Sigmoid colon (tissue), 7 donors: ENCODE measurements around the gene GRK6. TPM values are rescaled to one million over a fixed set of nuclear protein-coding genes. Genes with fewer than 3 reads are reported as not detected.

ENCODE experiments used
- DNase-seq: peaks from one replicate; pipeline ENCODE4 v3.0.0-alpha.2; 2019
- H3K27ac ChIP-seq, 4 donors: fragments of 200-600 bp; sonication (generic); one replicate each; pipeline ENCODE4 v1.5.1; 2016 to 2019; ENCODE audit warnings: mild to moderate bottlenecking in 1 of 4
- H3K27me3 ChIP-seq, 3 donors: fragments of 200-600 bp; sonication (generic); one replicate each; pipeline ENCODE4 v1.5.1; 2019; ENCODE audit warnings: mild to moderate bottlenecking in 1 of 3
- H3K36me3 ChIP-seq, 4 donors: fragments of 200-600 bp; sonication (generic); one replicate each; pipeline ENCODE4 v1.5.1; 2016 to 2019
- H3K4me1 ChIP-seq, 4 donors: fragments of 200-600 bp; sonication (generic); one replicate each; pipeline ENCODE4 v1.5.1; 2017 to 2019
- H3K4me3 ChIP-seq, 4 donors: fragments of 200-600 bp; sonication (generic); one replicate each; pipeline ENCODE4 v1.5.1; 2017 to 2019; ENCODE audit warnings: mild to moderate bottlenecking in 2 of 4, moderate library complexity in 1 of 4
- H3K9me3 ChIP-seq, 4 donors: fragments of 200-600 bp in 3 of 4; sonication (generic) in 3 of 4; one replicate each; pipeline versions ENCODE4 v1.5.1 to v1.6.1; 2013 to 2019
- EP300 ChIP-seq, 4 donors: sonication (generic); formaldehyde crosslinking; IDR thresholded peaks; one replicate each; pipeline ENCODE4 v1.6.1; 2017; ENCODE audit warnings: antibody characterized with exemption in 4 of 4
- POLR2A ChIP-seq, 2 donors: fragments of 450-650 bp; IDR thresholded peaks; one replicate each; pipeline ENCODE4 v1.6.1; 2016; ENCODE audit warnings: antibody characterized with exemption in 2 of 2, mild to moderate bottlenecking in 2 of 2, moderate library complexity in 2 of 2
- POLR2AphosphoS5 ChIP-seq, 4 donors: sonication (generic); formaldehyde crosslinking; IDR thresholded peaks; one replicate each; pipeline ENCODE4 v1.6.1; 2017; ENCODE audit warnings: antibody characterized with exemption in 4 of 4
- WGBS, 2 donors: extraction: QIAGEN DNeasy Blood & Tissue Kit; methylation state at CpG; one replicate each; pipeline ENCODE4 v1.1.7; 2013; 5-methylcytosine and 5-hydroxymethylcytosine counted together
- intact Hi-C: fragments of 100-400 bp; cut with DNase I; formaldehyde crosslinking; loops from one replicate; pipeline ENCODE4 v1.15.1; 2023
- polyA plus RNA-seq, 3 donors: library from polyadenylated mRNA; stranded (reverse); fragments of 200-250 nt; gene quantifications; one replicate each; pipeline ENCODE4 v1.2.3, GENCODE V29; 2013
- total RNA-seq, 4 donors: library from RNA; depleted of rRNA; stranded (reverse); fragments of >200 nt; gene quantifications; one replicate each; pipeline ENCODE4 v1.1.0, GENCODE V29; 2016
- TF ChIP-seq, protein P1 (sequence below), 4 experiments: fragments of 450-650 bp in 3 of 4; fragments of 200-600 bp in 1 of 4; IDR thresholded peaks; one replicate each; pipeline ENCODE4 v1.5.1; 2016 to 2019; ENCODE audit warnings: antibody characterized with exemption in 4 of 4, mild to moderate bottlenecking in 3 of 4, moderate library complexity in 2 of 4
- donor health status: healthy with polysubstance abuse.
- donor health status: Bipolar disorder and iron deficiency.
- donor health status: healthy.

GRK6 gene
- total and polyA plus RNA-seq, 7 donors = 16.5 to 47.9 (median 21.9) TPM

DNA sequence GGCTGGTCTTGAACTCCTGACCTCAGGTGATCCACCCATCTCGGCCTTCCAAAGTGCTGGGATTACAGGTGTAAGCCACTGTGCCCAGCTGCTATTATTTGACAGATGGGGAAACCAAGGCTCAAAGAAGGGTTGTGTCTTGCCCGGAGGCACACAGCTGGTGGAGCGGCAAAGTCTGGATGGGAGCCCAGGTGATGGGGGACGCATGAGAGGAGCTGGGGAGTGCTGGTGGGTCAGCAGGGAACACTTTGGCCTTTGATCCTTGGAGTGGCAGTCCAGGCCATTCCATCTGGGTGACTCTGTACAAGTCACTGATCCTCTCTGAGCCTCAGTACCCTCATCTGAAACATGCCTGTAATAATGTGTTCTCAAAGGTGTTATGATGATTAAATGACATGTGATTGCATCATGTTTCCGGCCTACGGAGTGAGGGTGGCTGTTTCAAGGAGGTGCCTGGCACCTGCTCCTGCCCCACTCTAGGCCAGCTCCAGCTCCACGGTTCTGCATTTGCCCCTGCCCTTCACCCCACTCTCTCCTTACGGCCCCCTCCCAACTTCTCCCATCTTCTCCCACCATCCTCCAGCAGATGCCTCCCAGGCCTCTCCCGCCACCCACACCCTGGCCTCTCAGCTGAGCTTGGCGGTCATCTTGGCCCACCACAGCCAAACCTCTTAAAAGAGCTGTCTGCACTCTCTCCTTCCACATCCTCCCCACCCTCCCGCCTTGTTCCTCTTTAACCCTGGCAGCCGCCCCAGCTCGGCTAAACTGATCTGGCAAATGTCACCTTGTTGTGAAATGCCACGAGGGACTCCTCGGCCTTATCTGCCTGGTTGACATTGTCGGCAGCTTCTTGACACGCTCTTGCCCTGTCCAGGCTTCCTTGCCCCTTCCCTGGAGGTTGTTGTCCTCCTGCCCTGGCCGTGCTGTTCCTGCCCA, 52.5 kb downstream of the GRK6 start:
- Histone ChIP-seq H3K9me3 (no peaks in the 10 kb centered on the region), H3K4me1 (peaks cover 0 to 98% (median 96%) of the 10 kb centered on the region in 4 donors), H3K4me3 (no peak overlapping the region), H3K36me3 (peaks cover 8 to 25% (median 16%) of the 10 kb centered on the region in 4 donors), H3K27me3 (no peaks in the 10 kb centered on the region), H3K27ac (peak overlapping the region; percentile 95 to 99 (median 96))
- 42 to 67% methylated on average over 18 of the region's 18 CpGs for WGBS, 2 donors
- DNase-seq = peak; percentile 97
- TF ChIP-seq EP300 (IDR thresholded peaks at IDR 0.05) (peak in 1 of 4 donors; percentile 39), POLR2A (IDR thresholded peaks at IDR 0.05) (no peak), POLR2AphosphoS5 (IDR thresholded peaks at IDR 0.05) (peak; percentile 85 to 94 (median 90))
- TF ChIP-seq, protein P1, sequence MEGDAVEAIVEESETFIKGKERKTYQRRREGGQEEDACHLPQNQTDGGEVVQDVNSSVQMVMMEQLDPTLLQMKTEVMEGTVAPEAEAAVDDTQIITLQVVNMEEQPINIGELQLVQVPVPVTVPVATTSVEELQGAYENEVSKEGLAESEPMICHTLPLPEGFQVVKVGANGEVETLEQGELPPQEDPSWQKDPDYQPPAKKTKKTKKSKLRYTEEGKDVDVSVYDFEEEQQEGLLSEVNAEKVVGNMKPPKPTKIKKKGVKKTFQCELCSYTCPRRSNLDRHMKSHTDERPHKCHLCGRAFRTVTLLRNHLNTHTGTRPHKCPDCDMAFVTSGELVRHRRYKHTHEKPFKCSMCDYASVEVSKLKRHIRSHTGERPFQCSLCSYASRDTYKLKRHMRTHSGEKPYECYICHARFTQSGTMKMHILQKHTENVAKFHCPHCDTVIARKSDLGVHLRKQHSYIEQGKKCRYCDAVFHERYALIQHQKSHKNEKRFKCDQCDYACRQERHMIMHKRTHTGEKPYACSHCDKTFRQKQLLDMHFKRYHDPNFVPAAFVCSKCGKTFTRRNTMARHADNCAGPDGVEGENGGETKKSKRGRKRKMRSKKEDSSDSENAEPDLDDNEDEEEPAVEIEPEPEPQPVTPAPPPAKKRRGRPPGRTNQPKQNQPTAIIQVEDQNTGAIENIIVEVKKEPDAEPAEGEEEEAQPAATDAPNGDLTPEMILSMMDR (IDR thresholded peaks at IDR 0.05) = no peak
- intact Hi-C loops = no loop called here

DNA sequence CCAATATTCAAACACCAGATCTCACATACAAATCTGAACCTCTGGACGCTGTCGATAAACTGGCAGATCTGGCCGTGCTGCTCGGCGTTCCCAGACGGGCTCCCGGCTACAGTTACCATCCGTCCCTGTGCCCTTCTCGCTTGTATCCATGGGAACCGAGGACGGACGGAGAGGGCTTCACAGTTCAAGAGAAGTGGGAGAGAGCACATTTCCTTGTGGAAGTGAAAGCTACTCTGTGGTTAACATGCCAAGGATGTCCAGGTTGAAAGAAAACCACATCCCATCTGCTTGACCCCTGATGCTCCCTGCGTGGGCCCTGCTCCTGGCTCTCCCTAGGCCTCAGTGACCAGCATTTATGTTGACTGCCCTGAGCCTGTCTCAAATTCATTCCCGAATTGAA, 53.3 kb downstream of the GRK6 start:
- TF ChIP-seq, protein P1 (IDR thresholded peaks at IDR 0.05) = no peak
- TF ChIP-seq POLR2A (IDR thresholded peaks at IDR 0.05) = no peak
- no peak for TF ChIP-seq EP300 (IDR thresholded peaks at IDR 0.05)
- peak in 2 of 4 donors; percentile 1 to 4 for TF ChIP-seq POLR2AphosphoS5 (IDR thresholded peaks at IDR 0.05)
- Histone ChIP-seq H3K36me3 (peaks cover 9 to 33% (median 19%) of the 10 kb centered on the region in 4 donors), H3K27ac (peak overlapping the region; percentile 95 to 99 (median 96)), H3K27me3 (no peaks in the 10 kb centered on the region), H3K9me3 (no peaks in the 10 kb centered on the region), H3K4me1 (peaks cover 0 to 98% (median 97%) of the 10 kb centered on the region in 4 donors), H3K4me3 (no peak overlapping the region)
- no peak for DNase-seq
- WGBS, 2 donors = 71 to 79% methylated on average over 14 of the region's 14 CpGs
- intact Hi-C loops = no loop called here

DNA sequence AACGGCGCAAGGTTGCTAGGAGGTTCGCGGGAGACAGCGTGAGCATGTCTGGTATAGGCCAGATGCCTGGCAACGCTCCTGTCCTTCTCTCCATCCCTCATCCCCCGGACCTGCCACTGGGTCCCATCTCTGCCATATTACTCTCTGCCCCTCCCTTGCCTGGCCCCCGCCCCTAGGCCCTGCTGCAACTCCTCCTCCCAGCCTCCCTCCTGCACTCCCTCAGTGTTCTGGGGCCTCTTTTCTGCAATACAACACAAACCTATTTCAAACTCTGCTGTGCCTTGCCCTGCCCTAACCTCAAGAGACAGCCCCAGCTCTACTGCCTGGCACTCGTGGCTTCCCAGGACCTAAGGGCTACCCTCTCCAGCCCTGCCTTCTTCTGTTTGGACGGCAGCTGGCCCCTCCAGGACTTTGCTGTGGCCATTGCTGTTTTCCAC, 55.9 kb downstream of the GRK6 start:
- no peak for DNase-seq
- Histone ChIP-seq H3K27me3 (no peaks in the 10 kb centered on the region), H3K9me3 (no peaks in the 10 kb centered on the region), H3K4me3 (no peak overlapping the region), H3K4me1 (peaks cover 0 to 95% (median 88%) of the 10 kb centered on the region in 4 donors), H3K27ac (peak overlapping the region; percentile 95 to 99 (median 96)), H3K36me3 (peaks cover 15 to 55% (median 34%) of the 10 kb centered on the region in 4 donors)
- 92 to 93% methylated on average over 10 of the region's 10 CpGs for WGBS, 2 donors
- intact Hi-C loops = no loop called here
- TF ChIP-seq, protein P1 (IDR thresholded peaks at IDR 0.05) = no peak
- TF ChIP-seq POLR2AphosphoS5 (IDR thresholded peaks at IDR 0.05) = peak in 3 of 4 donors; percentile 16 to 34 (median 27)
- TF ChIP-seq POLR2A (IDR thresholded peaks at IDR 0.05) = no peak
- TF ChIP-seq EP300 (IDR thresholded peaks at IDR 0.05) = no peak

GRCh38 chr5:177483042-177483441, 56.6 kb downstream of the GRK6 start:
- 93 to 94% methylated on average over 9 of the region's 9 CpGs for WGBS, 2 donors
- Histone ChIP-seq H3K27me3 (no peaks in the 10 kb centered on the region), H3K9me3 (no peaks in the 10 kb centered on the region), H3K27ac (peak overlapping the region; percentile 95 to 99 (median 96)), H3K36me3 (peaks cover 22 to 62% (median 41%) of the 10 kb centered on the region in 4 donors), H3K4me1 (peaks cover 0 to 95% (median 85%) of the 10 kb centered on the region in 4 donors), H3K4me3 (no peak overlapping the region)
- DNase-seq = no peak
- no peak for TF ChIP-seq POLR2A (IDR thresholded peaks at IDR 0.05)
- peak in 1 of 4 donors; percentile 6 for TF ChIP-seq POLR2AphosphoS5 (IDR thresholded peaks at IDR 0.05)
- TF ChIP-seq, protein P1 (IDR thresholded peaks at IDR 0.05) = no peak
- no peak for TF ChIP-seq EP300 (IDR thresholded peaks at IDR 0.05)
- intact Hi-C loops = no loop called here
